Keratinocyte (primary cell): ENCODE measurements around the gene PACC1.

Experiments
- CTCF ChIP-seq, 3 experiments: IDR thresholded peaks in 1 of 3; conservative IDR thresholded peaks in 1 of 3; optimal IDR thresholded peaks in 1 of 3; 2 replicates in 2 of 3; 3 replicates in 1 of 3; pipeline versions ENCODE3 to v1.5.1; 2011; ENCODE audit warnings: low read length in 3 of 3, mild to moderate bottlenecking in 3 of 3, moderate library complexity in 2 of 3, control low read depth in 1 of 3, inconsistent platforms in 1 of 3; ENCODE audit not compliant: insufficient read depth in 2 of 3; ENCODE audit errors: extremely low read depth in 1 of 3
- EZH2 ChIP-seq: IDR thresholded peaks from one replicate; pipeline ENCODE4 v1.6.1; 2012; ENCODE audit warnings: inconsistent platforms, mild to moderate bottlenecking, low read length, moderate library complexity

GRCh38 chr1:212423879-212424278 is 9.2 kb upstream of the PACC1 start:
- no peak for TF ChIP-seq CTCF (optimal IDR thresholded peaks at IDR 0.05 in 1 of 3, IDR thresholded peaks at IDR 0.05 in 1 of 3, conservative IDR thresholded peaks at IDR 0.05 in 1 of 3; ENCODE audit: extremely low read depth in 1 of 3, insufficient read depth in 2 of 3, low read length in 3 of 3)
- no peak for TF ChIP-seq EZH2
